ENCODE data around the gene KMT2C. TPM values are rescaled to one million over a fixed set of nuclear protein-coding genes. Genes with fewer than 3 reads are reported as not detected.
"Not testable (repeated sequence)": the region's sequence is repeated elsewhere in the genome, so short reads cannot be mapped to it uniquely, and the experiment has no call there.

Gene KMT2C
- total RNA-seq, 1 donor from 2014 or later = 42.3 TPM

DNA sequence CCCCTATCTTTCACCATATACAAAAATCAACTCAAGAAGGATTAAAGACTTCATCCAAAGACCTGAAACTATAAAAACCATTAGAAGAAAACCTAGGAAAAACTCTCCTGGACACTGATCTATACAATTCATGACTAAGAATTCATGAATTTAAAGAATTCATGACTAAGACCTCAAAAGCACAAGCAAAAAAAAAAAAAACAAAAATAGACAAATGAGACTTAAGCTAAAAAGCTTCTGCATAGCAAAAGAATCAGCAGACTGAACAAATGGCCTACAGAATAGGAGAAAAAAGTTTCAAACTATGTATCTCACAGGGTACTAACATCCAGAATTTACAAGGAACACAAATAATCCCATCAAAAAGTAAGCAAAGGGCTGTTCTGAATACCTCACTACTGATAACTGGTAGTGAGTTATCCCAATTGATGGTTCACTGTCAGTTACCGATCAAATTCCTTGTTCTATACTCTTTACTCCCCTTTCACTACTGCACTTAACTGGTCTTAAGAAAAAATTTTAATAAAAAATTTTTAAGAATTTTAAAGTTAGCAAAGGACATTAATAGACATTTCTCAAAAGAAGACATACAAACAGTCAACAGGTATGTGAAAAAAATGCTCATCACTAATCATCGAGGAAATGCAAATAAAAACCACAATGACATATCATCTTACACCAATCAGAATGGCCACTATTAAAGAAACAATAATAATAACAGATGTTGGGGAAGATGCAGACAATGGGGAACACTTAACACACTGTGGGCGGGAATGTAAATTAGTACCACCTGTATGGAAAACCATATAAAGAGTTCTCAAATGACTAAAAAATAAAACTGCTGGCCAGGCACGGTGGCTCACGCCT, 33.2 kb downstream of the KMT2C start:
- H3K27ac ChIP-seq (replicated peaks) = no peak overlapping the region

GRCh38 chr7:152399344-152399743, 36.5 kb downstream of the KMT2C start:
- no peak for DNase-seq
- H3K27ac ChIP-seq (replicated peaks) = no peak overlapping the region
- H3K4me1 ChIP-seq = peaks cover 21% of the 10 kb centered on the region
- no peaks in the 10 kb centered on the region for H3K36me3 ChIP-seq
- peaks cover 4% of the 10 kb centered on the region for H3K9me3 ChIP-seq (replicated peaks)
- no peak overlapping the region for H3K4me3 ChIP-seq
- no peak for TF ChIP-seq CTCF (IDR thresholded peaks at IDR 0.05; ENCODE audit: borderline replicate concordance)
- intact Hi-C loops (cut with micrococcal nuclease) = no loop called here
- H3K27me3 ChIP-seq (ENCODE audit: low read depth) = no peaks in the 10 kb centered on the region

More for the DNA sequence above, 33.2 kb downstream of the KMT2C start:
- intact Hi-C loops (cut with micrococcal nuclease) = no loop called here
- no peak for DNase-seq
- TF ChIP-seq CTCF (IDR thresholded peaks at IDR 0.05; ENCODE audit: borderline replicate concordance) = no peak
- peaks cover 4% of the 10 kb centered on the region for H3K9me3 ChIP-seq (replicated peaks)
- H3K36me3 ChIP-seq = no peaks in the 10 kb centered on the region
- H3K4me1 ChIP-seq = peaks cover 4% of the 10 kb centered on the region
- H3K4me3 ChIP-seq = no peak overlapping the region
- H3K27me3 ChIP-seq (ENCODE audit: low read depth) = no peaks in the 10 kb centered on the region

DNA sequence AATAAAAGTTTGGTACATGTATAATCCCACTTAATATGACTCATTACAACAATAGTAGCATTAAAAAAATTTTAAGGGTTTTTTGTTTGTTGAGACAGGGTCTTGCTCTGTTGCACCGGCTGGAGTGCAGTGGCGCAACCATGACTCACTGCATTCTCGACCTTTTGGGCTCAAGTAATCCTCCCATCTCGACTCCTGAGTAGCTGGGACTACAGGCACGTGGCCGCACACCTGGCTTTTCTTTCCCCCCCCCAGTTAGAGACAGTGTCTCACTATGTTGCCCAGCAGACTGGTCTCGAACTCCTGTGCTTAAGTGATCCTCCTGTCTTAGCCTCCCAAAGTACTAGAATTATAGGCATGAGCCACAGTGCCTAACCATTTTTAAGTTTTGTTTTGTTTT, 40.7 kb downstream of the KMT2C start:
- Histone ChIP-seq H3K27ac (replicated peaks) (no peak overlapping the region), H3K27me3 (ENCODE audit: low read depth) (no peaks in the 10 kb centered on the region), H3K36me3 (no peaks in the 10 kb centered on the region), H3K9me3 (replicated peaks) (no peaks in the 10 kb centered on the region), H3K4me1 (peaks cover 53% of the 10 kb centered on the region), H3K4me3 (no peak overlapping the region)
- DNase-seq = no peak
- intact Hi-C loops (cut with micrococcal nuclease) = no loop called here
- no peak for TF ChIP-seq CTCF (IDR thresholded peaks at IDR 0.05; ENCODE audit: borderline replicate concordance)

DNA sequence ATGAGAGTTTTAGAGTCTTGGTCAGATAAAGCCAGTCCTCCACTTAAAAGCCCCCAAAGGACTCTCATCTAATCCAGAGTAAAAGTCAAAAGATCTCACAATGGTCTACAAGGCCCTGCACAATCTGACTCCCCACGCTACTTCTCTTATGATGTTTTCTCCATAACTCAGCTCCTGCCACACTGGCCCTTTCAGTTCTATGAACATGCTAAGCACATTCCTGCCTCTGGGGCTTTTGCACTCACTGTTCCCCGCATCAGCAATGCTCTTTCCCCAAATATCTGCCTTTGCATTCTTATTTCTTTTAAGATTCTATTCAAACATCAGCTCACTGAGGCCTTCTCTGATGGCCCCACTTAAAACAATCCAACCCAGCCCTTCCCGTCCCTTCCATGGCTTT, 41.6 kb downstream of the KMT2C start:
- DNase-seq; H3K27me3 ChIP-seq (ENCODE audit: low read depth); H3K9me3 ChIP-seq (replicated peaks); H3K36me3 ChIP-seq; H3K27ac ChIP-seq (replicated peaks); H3K4me3 ChIP-seq; intact Hi-C loops (cut with micrococcal nuclease): not testable (repeated sequence)
- TF ChIP-seq CTCF (IDR thresholded peaks at IDR 0.05; ENCODE audit: borderline replicate concordance) = peak; percentile 63
- peaks cover 53% of the 10 kb centered on the region for H3K4me1 ChIP-seq

DNA sequence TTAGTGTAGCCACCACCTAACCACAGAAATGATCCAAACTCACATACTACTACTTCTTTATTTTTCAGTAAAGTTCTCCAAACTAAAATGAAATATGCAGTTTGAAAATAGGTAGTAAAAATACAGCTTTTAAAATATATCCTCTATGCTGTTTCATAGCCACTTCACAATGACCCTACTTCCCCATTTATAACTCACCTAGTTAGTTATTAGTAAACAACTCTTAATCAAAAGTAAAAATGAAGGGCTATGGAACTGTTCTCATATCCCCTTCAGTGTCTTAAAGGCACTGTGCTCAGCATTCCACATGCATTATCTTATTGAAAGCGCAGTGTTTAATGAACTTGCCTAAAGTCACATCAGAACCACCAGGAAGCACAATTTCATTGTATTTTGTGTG, 43.5 kb downstream of the KMT2C start:
- TF ChIP-seq CTCF (IDR thresholded peaks at IDR 0.05; ENCODE audit: borderline replicate concordance) = no peak
- DNase-seq = no peak
- no peak overlapping the region for H3K4me3 ChIP-seq
- peaks cover 45% of the 10 kb centered on the region for H3K4me1 ChIP-seq
- intact Hi-C loops (cut with micrococcal nuclease) = no loop called here
- no peaks in the 10 kb centered on the region for H3K9me3 ChIP-seq (replicated peaks)
- no peak overlapping the region for H3K27ac ChIP-seq (replicated peaks)
- no peaks in the 10 kb centered on the region for H3K27me3 ChIP-seq (ENCODE audit: low read depth)
- no peaks in the 10 kb centered on the region for H3K36me3 ChIP-seq

DNA sequence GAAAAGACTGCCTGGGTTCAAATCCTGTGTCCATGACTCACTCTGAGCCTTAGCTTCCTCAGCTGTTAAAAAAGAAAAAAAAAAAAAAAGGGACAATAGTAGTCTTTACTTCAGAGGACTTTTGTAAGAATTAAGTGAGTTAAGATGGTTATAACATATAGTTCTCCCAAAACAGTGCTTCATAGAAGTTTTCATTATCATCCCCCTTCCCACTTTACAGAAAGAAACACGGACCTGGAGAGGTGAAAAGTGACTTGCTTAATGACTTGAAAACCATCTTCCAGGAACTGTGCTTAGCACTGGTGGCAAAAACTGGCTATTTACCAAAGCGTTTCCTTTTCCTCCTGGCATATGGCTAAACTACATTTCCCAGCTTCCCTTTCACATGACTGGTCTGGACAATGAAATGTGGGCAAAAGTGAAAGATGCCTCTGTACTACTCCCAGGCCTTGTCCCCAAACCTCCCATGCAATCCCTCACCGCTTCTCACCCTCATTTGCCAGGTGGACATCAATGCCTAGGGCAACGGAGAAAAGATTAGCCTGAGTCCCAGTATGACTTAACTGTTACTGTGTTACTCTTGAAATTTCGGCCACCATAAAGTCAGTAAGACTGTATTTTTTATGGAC, 49.6 kb downstream of the KMT2C start:
- H3K27ac ChIP-seq (replicated peaks); DNase-seq; intact Hi-C loops (cut with micrococcal nuclease); H3K27me3 ChIP-seq (ENCODE audit: low read depth); H3K9me3 ChIP-seq (replicated peaks); H3K36me3 ChIP-seq; H3K4me3 ChIP-seq: not testable (repeated sequence)
- H3K4me1 ChIP-seq = peaks cover 46% of the 10 kb centered on the region

DNA sequence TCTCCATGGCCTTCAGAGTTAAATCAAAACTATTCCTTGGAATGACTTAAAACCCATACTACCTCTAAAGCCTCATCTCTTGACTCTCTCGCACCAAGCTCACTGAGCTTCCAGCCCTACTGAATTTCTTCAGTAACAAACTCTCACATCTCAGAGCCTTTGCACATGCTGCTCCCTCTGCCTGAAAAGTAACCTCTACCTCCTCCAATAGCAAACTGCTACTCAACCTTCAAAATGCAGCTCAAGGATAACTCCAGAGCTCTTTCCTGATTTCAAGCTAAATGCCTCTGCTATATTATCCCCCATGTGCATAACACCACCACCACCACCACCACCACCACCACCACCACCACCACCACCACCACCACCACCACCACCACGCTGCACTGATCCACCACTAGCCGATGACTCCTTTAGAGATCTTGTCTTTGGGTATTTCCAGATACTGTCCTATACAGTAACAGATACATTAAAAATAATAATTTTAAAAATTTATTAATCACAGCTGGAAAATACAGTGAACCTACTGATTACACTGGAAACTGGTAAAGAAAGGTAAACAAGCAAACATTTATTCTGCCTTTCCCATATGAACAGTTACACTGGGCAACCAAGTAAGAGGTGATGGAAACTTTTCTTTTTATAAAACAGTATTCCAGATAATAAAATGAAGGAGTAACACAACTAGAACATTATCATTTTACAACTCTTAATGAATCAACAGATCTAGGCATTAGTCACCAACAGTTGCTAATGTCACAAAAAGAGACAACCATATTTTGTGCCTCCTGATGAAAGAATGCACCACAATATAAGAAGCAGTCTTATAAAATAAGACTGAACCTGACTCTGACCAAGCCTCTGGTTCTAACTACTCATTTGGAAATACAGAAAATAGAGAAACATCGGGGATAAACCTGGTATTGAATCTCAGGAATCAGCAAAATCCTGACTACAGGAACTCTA, 51.3 kb downstream of the KMT2C start:
- H3K27me3 ChIP-seq (ENCODE audit: low read depth); DNase-seq; H3K27ac ChIP-seq (replicated peaks); H3K36me3 ChIP-seq; H3K9me3 ChIP-seq (replicated peaks); intact Hi-C loops (cut with micrococcal nuclease); H3K4me3 ChIP-seq: not testable (repeated sequence)
- H3K4me1 ChIP-seq = peaks cover 46% of the 10 kb centered on the region

Data from left ventricle myocardium inferior (tissue), 1 donor.